WTC11 (cell line): ENCODE results near the gene ATPAF1.

ENCODE experiments used
- ELF4 ChIP-seq: sonication (generic); formaldehyde crosslinking; IDR thresholded peaks from 2 replicates; pipeline ENCODE4 v1.8.1; 2022; ENCODE audit warnings: low read depth, mild to moderate bottlenecking, moderate library complexity, missing genetic modification reagents
- IRF2 ChIP-seq: sonication (generic); formaldehyde crosslinking; IDR thresholded peaks from 2 replicates; pipeline ENCODE4 v1.8.0; 2022; ENCODE audit warnings: low read depth, missing genetic modification reagents, borderline replicate concordance
- NFE2L1 ChIP-seq: sonication (generic); formaldehyde crosslinking; IDR thresholded peaks from 2 replicates; pipeline ENCODE4 v1.8.1; 2023; ENCODE audit warnings: missing genetic modification reagents
- NFYB ChIP-seq: sonication (generic); formaldehyde crosslinking; conservative IDR thresholded peaks from 2 replicates; pipeline ENCODE4 v1.8.0; 2022; ENCODE audit warnings: low read depth, missing genetic modification reagents
- NR2C2 ChIP-seq: sonication (generic); formaldehyde crosslinking; IDR thresholded peaks from 2 replicates; pipeline ENCODE4 v1.8.0; 2022; ENCODE audit warnings: mild to moderate bottlenecking, missing genetic modification reagents
- ZNF138 ChIP-seq: sonication (generic); formaldehyde crosslinking; conservative IDR thresholded peaks from 2 replicates; pipeline ENCODE4 v1.8.1; 2022; ENCODE audit warnings: mild to moderate bottlenecking, moderate library complexity, missing genetic modification reagents
- ZNF232 ChIP-seq: sonication (generic); formaldehyde crosslinking; IDR thresholded peaks from 2 replicates; pipeline ENCODE4 v1.8.0; 2022; ENCODE audit warnings: mild to moderate bottlenecking, missing genetic modification reagents
- TF ChIP-seq, protein P1 (sequence below): fragments of 200-600 bp; IDR thresholded peaks from 2 replicates; pipeline ENCODE4 v1.8.0; 2022; ENCODE audit warnings: antibody characterized with exemption
- TF ChIP-seq, protein P2 (sequence below): fragments of 250-450 bp; sonication (Bioruptor Pico); IDR thresholded peaks from 2 replicates; pipeline ENCODE4 v1.9.0; 2021; ENCODE audit warnings: mild to moderate bottlenecking
- TF ChIP-seq, protein P3 (sequence below): sonication (generic); formaldehyde crosslinking; IDR thresholded peaks from 2 replicates; pipeline ENCODE4 v1.8.0; 2022; ENCODE audit warnings: mild to moderate bottlenecking, missing genetic modification reagents
- TF ChIP-seq, protein P4 (sequence below): sonication (generic); formaldehyde crosslinking; IDR thresholded peaks from 2 replicates; pipeline ENCODE4 v1.8.1; 2022; ENCODE audit warnings: low read depth, missing genetic modification reagents, borderline replicate concordance
- TF ChIP-seq, protein P5 (sequence below): sonication (generic); formaldehyde crosslinking; IDR thresholded peaks from 2 replicates; pipeline ENCODE4 v1.8.1; 2022; ENCODE audit warnings: low read depth, mild to moderate bottlenecking, moderate library complexity, missing genetic modification reagents, borderline replicate concordance
- TF ChIP-seq, protein P6 (sequence below): sonication (generic); formaldehyde crosslinking; IDR thresholded peaks from 2 replicates; pipeline ENCODE4 v1.8.0; 2023; ENCODE audit warnings: missing genetic modification reagents, mild to moderate bottlenecking, borderline replicate concordance

DNA sequence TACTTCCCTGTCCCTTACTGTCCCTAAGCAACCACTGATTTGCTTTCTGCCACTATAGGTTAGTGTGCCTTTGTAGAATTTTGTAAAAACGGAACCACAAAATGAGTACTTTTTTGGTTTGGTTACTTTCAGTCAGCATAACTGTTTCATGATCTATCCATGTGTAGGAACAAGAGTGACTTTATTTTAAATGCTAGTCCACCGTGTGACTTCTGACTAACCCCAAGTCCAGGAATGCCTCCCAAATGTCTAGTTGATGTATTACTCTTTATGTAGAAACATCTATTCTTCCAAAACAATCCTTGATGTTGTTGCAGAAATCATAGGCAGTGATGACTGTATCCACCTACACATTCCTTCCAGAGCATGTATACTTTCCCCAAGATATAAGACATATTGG is 21.3 kb downstream of the ATPAF1 start:
- TF ChIP-seq, protein P1, sequence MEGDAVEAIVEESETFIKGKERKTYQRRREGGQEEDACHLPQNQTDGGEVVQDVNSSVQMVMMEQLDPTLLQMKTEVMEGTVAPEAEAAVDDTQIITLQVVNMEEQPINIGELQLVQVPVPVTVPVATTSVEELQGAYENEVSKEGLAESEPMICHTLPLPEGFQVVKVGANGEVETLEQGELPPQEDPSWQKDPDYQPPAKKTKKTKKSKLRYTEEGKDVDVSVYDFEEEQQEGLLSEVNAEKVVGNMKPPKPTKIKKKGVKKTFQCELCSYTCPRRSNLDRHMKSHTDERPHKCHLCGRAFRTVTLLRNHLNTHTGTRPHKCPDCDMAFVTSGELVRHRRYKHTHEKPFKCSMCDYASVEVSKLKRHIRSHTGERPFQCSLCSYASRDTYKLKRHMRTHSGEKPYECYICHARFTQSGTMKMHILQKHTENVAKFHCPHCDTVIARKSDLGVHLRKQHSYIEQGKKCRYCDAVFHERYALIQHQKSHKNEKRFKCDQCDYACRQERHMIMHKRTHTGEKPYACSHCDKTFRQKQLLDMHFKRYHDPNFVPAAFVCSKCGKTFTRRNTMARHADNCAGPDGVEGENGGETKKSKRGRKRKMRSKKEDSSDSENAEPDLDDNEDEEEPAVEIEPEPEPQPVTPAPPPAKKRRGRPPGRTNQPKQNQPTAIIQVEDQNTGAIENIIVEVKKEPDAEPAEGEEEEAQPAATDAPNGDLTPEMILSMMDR, result no peak
- TF ChIP-seq NFYB (CRISPR knock-in tag) (no peak), ELF4 (no peak), NFE2L1 (CRISPR knock-in tag) (no peak), NR2C2 (CRISPR knock-in tag) (no peak), ZNF232 (CRISPR knock-in tag) (no peak), IRF2 (CRISPR knock-in tag) (no peak), ZNF138 (CRISPR knock-in tag) (no peak)
- TF ChIP-seq, protein P2, sequence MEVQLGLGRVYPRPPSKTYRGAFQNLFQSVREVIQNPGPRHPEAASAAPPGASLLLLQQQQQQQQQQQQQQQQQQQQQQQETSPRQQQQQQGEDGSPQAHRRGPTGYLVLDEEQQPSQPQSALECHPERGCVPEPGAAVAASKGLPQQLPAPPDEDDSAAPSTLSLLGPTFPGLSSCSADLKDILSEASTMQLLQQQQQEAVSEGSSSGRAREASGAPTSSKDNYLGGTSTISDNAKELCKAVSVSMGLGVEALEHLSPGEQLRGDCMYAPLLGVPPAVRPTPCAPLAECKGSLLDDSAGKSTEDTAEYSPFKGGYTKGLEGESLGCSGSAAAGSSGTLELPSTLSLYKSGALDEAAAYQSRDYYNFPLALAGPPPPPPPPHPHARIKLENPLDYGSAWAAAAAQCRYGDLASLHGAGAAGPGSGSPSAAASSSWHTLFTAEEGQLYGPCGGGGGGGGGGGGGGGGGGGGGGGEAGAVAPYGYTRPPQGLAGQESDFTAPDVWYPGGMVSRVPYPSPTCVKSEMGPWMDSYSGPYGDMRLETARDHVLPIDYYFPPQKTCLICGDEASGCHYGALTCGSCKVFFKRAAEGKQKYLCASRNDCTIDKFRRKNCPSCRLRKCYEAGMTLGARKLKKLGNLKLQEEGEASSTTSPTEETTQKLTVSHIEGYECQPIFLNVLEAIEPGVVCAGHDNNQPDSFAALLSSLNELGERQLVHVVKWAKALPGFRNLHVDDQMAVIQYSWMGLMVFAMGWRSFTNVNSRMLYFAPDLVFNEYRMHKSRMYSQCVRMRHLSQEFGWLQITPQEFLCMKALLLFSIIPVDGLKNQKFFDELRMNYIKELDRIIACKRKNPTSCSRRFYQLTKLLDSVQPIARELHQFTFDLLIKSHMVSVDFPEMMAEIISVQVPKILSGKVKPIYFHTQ (CRISPR knock-in tag), result no peak
- TF ChIP-seq, protein P3, sequence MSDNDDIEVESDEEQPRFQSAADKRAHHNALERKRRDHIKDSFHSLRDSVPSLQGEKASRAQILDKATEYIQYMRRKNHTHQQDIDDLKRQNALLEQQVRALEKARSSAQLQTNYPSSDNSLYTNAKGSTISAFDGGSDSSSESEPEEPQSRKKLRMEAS (CRISPR knock-in tag), result no peak
- TF ChIP-seq, protein P4, sequence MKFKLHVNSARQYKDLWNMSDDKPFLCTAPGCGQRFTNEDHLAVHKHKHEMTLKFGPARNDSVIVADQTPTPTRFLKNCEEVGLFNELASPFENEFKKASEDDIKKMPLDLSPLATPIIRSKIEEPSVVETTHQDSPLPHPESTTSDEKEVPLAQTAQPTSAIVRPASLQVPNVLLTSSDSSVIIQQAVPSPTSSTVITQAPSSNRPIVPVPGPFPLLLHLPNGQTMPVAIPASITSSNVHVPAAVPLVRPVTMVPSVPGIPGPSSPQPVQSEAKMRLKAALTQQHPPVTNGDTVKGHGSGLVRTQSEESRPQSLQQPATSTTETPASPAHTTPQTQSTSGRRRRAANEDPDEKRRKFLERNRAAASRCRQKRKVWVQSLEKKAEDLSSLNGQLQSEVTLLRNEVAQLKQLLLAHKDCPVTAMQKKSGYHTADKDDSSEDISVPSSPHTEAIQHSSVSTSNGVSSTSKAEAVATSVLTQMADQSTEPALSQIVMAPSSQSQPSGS, result no peak
- TF ChIP-seq, protein P5, sequence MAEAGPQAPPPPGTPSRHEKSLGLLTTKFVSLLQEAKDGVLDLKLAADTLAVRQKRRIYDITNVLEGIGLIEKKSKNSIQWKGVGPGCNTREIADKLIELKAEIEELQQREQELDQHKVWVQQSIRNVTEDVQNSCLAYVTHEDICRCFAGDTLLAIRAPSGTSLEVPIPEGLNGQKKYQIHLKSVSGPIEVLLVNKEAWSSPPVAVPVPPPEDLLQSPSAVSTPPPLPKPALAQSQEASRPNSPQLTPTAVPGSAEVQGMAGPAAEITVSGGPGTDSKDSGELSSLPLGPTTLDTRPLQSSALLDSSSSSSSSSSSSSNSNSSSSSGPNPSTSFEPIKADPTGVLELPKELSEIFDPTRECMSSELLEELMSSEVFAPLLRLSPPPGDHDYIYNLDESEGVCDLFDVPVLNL, result no peak
- TF ChIP-seq, protein P6, sequence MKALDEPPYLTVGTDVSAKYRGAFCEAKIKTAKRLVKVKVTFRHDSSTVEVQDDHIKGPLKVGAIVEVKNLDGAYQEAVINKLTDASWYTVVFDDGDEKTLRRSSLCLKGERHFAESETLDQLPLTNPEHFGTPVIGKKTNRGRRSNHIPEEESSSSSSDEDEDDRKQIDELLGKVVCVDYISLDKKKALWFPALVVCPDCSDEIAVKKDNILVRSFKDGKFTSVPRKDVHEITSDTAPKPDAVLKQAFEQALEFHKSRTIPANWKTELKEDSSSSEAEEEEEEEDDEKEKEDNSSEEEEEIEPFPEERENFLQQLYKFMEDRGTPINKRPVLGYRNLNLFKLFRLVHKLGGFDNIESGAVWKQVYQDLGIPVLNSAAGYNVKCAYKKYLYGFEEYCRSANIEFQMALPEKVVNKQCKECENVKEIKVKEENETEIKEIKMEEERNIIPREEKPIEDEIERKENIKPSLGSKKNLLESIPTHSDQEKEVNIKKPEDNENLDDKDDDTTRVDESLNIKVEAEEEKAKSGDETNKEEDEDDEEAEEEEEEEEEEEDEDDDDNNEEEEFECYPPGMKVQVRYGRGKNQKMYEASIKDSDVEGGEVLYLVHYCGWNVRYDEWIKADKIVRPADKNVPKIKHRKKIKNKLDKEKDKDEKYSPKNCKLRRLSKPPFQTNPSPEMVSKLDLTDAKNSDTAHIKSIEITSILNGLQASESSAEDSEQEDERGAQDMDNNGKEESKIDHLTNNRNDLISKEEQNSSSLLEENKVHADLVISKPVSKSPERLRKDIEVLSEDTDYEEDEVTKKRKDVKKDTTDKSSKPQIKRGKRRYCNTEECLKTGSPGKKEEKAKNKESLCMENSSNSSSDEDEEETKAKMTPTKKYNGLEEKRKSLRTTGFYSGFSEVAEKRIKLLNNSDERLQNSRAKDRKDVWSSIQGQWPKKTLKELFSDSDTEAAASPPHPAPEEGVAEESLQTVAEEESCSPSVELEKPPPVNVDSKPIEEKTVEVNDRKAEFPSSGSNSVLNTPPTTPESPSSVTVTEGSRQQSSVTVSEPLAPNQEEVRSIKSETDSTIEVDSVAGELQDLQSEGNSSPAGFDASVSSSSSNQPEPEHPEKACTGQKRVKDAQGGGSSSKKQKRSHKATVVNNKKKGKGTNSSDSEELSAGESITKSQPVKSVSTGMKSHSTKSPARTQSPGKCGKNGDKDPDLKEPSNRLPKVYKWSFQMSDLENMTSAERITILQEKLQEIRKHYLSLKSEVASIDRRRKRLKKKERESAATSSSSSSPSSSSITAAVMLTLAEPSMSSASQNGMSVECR (CRISPR knock-in tag), result no peak
